Stimulated activated CD4-positive, alpha-beta T cell treated with anti-CD3 and anti-CD28 coated beads, Interleukin-2, amount 100 ng/mL, for 4 hours (primary cell): ENCODE measurements around the gene DXO.
A peak's percentile ranks its signal among the peaks of the same experiment; 100 is the strongest.

Source experiments
- DNase-seq: peaks from one replicate; pipeline ENCODE4 v3.0.0-alpha.2; 2020; ENCODE audit warnings: low read depth

DXO gene

GRCh38 chr6:31927242-31927862 is 44.6 kb downstream of the DXO start, which contains the start of gene C2:
Gene C2, plus strand, starts transcription at chr6:31927717. Its CDS starts 36 bp downstream, at chr6:31927753.
- DNase-seq, result no peak

GRCh38 chr6:31922942-31923341 is 49.0 kb downstream of the DXO start:
- peak; percentile 10 for DNase-seq

GRCh38 chr6:31920811-31921210 is 51.1 kb downstream of the DXO start:
- DNase-seq, result no peak
